ENCODE measurements around the gene PARN. TPM values are rescaled to one million over a fixed set of nuclear protein-coding genes. Genes with fewer than 3 reads are reported as not detected.
A peak's percentile ranks its signal among the peaks of the same experiment; 100 is the strongest.

The PARN gene
- total and polyA plus RNA-seq, 4 donors: 12.3 to 44.4 (median 25.2) TPM

DNA sequence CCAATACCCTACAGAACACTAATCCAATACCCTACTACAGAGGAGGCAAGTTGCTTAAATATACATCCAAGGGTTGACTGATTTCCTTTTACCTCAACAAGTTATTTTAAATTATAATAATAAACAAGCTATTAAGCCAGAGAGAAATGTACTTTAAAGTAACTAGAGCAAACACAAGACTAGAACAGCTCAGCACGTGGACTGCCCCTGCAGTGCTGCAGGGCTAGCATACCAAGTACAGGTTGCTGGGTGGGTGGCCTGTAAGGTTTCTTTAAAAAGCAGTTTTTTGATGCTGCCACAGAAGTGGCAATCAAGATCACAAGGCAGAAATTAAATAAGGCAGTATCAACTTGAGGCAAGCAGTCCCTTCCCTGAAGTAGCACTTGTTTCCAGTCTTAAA lies 63.5 kb downstream of the PARN start:
- H3K9me3 ChIP-seq (ENCODE audit: control insufficient read depth in 4 of 4, insufficient read depth in 3 of 4, low read length in 3 of 4): no peaks in the 10 kb centered on the region
- ATAC-seq (ENCODE audit: insufficient read depth, low FRiP score) (no peak), DNase-seq (peak in 1 of 3 donors; percentile 13)
- no peak overlapping the region for H3K9ac ChIP-seq (ENCODE audit: insufficient read depth in 1 of 2, low read length in 2 of 2)
- H3K27ac ChIP-seq (ENCODE audit: low read depth in 1 of 2, low read length in 1 of 2): no peak overlapping the region
- peaks cover 0 to 2% (median under 1%) of the 10 kb centered on the region in 4 donors for H3K36me3 ChIP-seq (ENCODE audit: control insufficient read depth in 4 of 4, insufficient read depth in 4 of 4, low read length in 4 of 4)
- TF ChIP-seq, protein P1, sequence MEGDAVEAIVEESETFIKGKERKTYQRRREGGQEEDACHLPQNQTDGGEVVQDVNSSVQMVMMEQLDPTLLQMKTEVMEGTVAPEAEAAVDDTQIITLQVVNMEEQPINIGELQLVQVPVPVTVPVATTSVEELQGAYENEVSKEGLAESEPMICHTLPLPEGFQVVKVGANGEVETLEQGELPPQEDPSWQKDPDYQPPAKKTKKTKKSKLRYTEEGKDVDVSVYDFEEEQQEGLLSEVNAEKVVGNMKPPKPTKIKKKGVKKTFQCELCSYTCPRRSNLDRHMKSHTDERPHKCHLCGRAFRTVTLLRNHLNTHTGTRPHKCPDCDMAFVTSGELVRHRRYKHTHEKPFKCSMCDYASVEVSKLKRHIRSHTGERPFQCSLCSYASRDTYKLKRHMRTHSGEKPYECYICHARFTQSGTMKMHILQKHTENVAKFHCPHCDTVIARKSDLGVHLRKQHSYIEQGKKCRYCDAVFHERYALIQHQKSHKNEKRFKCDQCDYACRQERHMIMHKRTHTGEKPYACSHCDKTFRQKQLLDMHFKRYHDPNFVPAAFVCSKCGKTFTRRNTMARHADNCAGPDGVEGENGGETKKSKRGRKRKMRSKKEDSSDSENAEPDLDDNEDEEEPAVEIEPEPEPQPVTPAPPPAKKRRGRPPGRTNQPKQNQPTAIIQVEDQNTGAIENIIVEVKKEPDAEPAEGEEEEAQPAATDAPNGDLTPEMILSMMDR (IDR thresholded peaks at IDR 0.05; ENCODE audit: control extremely low read depth, extremely low read depth): no peak
- WGBS, 2 donors: 68 to 81% methylated on average over 1 of the region's 1 CpG
- peaks cover 0 to 18% (median 3%) of the 10 kb centered on the region in 5 donors for H3K4me1 ChIP-seq (ENCODE audit: control insufficient read depth in 5 of 5, insufficient read depth in 5 of 5, low read length in 5 of 5)
- no peak overlapping the region for H3K4me3 ChIP-seq
- H3K27me3 ChIP-seq (ENCODE audit: control insufficient read depth in 3 of 3, insufficient read depth in 3 of 3, low read length in 2 of 3): no peaks in the 10 kb centered on the region

GRCh38 chr16:14565688-14566025 lies 64.4 kb downstream of the PARN start:
- Histone ChIP-seq H3K9me3 (ENCODE audit: control insufficient read depth in 4 of 4, insufficient read depth in 3 of 4, low read length in 3 of 4) (no peaks in the 10 kb centered on the region), H3K36me3 (ENCODE audit: control insufficient read depth in 4 of 4, insufficient read depth in 4 of 4, low read length in 4 of 4) (peaks cover 0 to 2% (median under 1%) of the 10 kb centered on the region in 4 donors), H3K27me3 (ENCODE audit: control insufficient read depth in 3 of 3, insufficient read depth in 3 of 3, low read length in 2 of 3) (no peaks in the 10 kb centered on the region), H3K27ac (ENCODE audit: low read depth in 1 of 2, low read length in 1 of 2) (no peak overlapping the region), H3K9ac (ENCODE audit: insufficient read depth in 1 of 2, low read length in 2 of 2) (no peak overlapping the region), H3K4me1 (ENCODE audit: control insufficient read depth in 5 of 5, insufficient read depth in 5 of 5, low read length in 5 of 5) (peaks cover under 1 to 18% (median 3%) of the 10 kb centered on the region in 5 donors), H3K4me3 (no peak overlapping the region)
- ATAC-seq (ENCODE audit: insufficient read depth, low FRiP score) (no peak), DNase-seq (no peak)
- WGBS, 2 donors: 88 to 92% methylated on average over 2 of the region's 2 CpGs
- TF ChIP-seq, protein P1 (IDR thresholded peaks at IDR 0.05; ENCODE audit: control extremely low read depth, extremely low read depth): no peak

GRCh38 chr16:14564861-14565687 lies 65.0 kb downstream of the PARN start:
- 47 to 66% methylated on average over 5 of the region's 5 CpGs for WGBS, 2 donors
- DNase-seq (peak in 2 of 3 donors; percentile 40 to 64), ATAC-seq (ENCODE audit: insufficient read depth, low FRiP score) (no peak)
- peaks cover 0 to 2% (median 0%) of the 10 kb centered on the region in 4 donors for H3K36me3 ChIP-seq (ENCODE audit: control insufficient read depth in 4 of 4, insufficient read depth in 4 of 4, low read length in 4 of 4)
- H3K27me3 ChIP-seq (ENCODE audit: control insufficient read depth in 3 of 3, insufficient read depth in 3 of 3, low read length in 2 of 3): no peaks in the 10 kb centered on the region
- H3K9me3 ChIP-seq (ENCODE audit: control insufficient read depth in 4 of 4, insufficient read depth in 3 of 4, low read length in 3 of 4): no peaks in the 10 kb centered on the region
- H3K4me3 ChIP-seq: no peak overlapping the region
- H3K27ac ChIP-seq (ENCODE audit: low read depth in 1 of 2, low read length in 1 of 2): no peak overlapping the region
- H3K4me1 ChIP-seq (ENCODE audit: control insufficient read depth in 5 of 5, insufficient read depth in 5 of 5, low read length in 5 of 5): peaks cover 2 to 18% (median 3%) of the 10 kb centered on the region in 5 donors
- TF ChIP-seq, protein P1 (IDR thresholded peaks at IDR 0.05; ENCODE audit: control extremely low read depth, extremely low read depth): no peak
- H3K9ac ChIP-seq (ENCODE audit: insufficient read depth in 1 of 2, low read length in 2 of 2): no peak overlapping the region

All from lung (tissue), 12 donors.